ENCODE measurements around the gene SHANK3. TPM values are rescaled to one million over a fixed set of nuclear protein-coding genes. Genes with fewer than 3 reads are reported as not detected.

Gene SHANK3
- total RNA-seq, 2 experiments from 2014 or later: 0.05 TPM; not detected in 1

DNA sequence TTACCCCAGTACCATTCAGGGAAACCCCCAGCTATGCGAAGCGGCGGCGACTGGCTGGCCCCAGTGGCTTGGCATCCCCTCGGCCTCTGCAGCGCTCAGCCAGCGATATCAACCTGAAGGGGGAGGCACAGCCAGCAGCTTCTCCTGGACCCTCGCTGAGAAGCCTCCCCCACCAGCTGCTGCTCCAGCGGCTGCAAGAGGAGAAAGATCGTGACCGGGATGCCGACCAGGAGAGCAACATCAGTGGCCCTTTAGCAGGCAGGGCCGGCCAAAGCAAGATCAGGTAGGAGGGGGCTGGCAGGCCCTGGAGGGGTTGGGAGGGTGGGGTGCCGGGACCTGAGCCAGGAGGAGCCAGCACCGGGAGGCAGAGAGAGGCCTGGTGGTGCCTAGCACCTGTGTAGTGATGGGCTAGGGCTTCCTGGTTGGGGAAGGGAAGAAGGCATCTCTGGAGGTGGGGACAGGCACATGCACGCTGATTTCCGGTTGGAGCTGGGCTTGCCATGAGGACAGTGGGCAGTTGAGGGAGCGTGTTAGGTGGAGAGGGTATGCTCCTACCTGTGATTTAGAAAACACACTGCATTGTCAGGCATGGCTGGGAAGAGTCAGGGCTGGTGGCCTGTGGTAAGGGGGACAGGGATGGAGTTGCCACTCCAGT, 22.3 kb downstream of the SHANK3 start:
- Mint-ChIP-seq H3K4me1 (peaks cover 18% of the 10 kb centered on the region), H3K36me3 (no peaks in the 10 kb centered on the region), H3K27me3 (peaks cover 13% of the 10 kb centered on the region), H3K27ac (no peak overlapping the region), H3K4me3 (no peak overlapping the region), H3K9me3 (ENCODE audit: low read depth) (no peaks in the 10 kb centered on the region)
- ATAC-seq (no peak), DNase-seq (no peak)
- CTCF ChIA-PET: interaction anchor here (0.9 to 2.0 kb wide), 2 partner anchors 7 to 74 kb away, joined by 4 to 6 read pairs; no protein-coding TSS in a partner anchor

DNA sequence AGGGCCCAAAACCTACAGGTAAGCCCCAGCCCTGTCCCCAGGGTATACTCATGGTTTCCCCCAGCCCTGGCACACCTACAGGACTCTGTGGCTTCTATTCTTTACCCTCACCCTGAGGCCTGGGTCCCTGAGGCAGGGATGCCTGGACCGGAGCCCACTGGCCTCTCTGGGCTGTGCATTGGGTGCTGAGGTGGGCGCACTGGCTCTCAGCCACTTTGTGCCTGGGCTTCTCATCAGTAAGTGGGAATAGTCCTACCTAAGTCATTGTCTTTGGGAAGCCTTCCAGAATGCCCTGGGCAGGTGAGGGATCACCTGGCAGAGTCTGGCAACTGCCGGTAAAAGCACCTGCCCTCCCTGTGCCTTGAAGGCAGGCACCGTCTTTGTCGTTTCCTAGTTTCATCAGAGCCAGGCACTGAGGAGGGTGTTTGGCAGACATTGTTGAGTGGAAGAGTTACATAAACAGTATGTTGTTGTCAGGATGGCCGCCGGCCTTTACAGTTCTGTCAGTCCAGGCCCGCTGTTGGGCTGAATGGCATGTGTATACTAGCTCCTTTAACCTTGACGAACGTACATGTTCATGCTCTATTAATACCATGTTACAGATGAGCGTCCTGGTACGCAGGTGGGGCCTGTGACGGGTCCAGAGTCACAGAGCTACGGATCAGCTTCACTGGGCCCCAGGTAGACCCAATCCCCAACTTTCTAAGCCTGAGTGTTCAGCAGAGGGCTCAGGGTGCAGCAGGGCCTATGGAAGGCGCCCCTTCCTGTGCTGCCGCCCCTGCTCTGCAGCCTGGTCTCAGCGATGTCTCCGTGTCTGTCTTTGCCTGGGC, 23.0 kb downstream of the SHANK3 start:
- Mint-ChIP-seq H3K4me3 (no peak overlapping the region), H3K36me3 (no peaks in the 10 kb centered on the region), H3K4me1 (peaks cover 18% of the 10 kb centered on the region), H3K27ac (no peak overlapping the region), H3K27me3 (peaks cover 13% of the 10 kb centered on the region), H3K9me3 (ENCODE audit: low read depth) (no peaks in the 10 kb centered on the region)
- no peak for ATAC-seq
- no peak for DNase-seq
- CTCF ChIA-PET: no interaction called here

DNA sequence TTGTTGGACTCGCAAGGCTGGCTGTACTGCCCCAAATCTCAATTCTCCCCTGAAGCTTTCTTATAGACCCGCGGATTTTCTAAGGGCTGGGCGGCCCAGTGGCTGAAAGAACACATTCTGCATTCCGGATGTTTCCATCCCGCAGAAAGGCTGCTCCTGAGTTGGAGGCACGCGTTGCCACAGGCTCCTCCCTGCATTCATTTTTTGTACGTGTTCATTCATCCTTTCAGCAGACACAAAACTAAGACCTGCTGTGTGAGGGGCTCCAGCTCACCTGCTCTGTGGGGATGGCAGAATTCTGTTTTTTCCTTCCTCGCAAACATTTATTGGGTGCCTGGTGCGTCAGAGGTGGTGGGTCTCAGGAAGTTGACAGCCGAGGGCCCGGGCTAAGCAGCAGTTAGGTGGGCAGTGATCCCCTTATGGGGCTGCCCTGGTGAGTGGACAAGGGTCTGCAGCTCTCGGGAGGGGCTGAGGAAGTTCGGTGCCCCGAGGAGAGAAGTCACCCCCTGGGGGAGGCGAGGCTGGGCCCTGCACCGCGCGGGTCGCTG, 23.7 kb downstream of the SHANK3 start:
- CTCF ChIA-PET: no interaction called here
- ATAC-seq: no peak
- H3K4me3 Mint-ChIP-seq: no peak overlapping the region
- no peaks in the 10 kb centered on the region for H3K9me3 Mint-ChIP-seq (ENCODE audit: low read depth)
- H3K4me1 Mint-ChIP-seq: peaks cover 18% of the 10 kb centered on the region
- no peak overlapping the region for H3K27ac Mint-ChIP-seq
- H3K27me3 Mint-ChIP-seq: peaks cover 8% of the 10 kb centered on the region
- DNase-seq: no peak
- no peaks in the 10 kb centered on the region for H3K36me3 Mint-ChIP-seq

DNA sequence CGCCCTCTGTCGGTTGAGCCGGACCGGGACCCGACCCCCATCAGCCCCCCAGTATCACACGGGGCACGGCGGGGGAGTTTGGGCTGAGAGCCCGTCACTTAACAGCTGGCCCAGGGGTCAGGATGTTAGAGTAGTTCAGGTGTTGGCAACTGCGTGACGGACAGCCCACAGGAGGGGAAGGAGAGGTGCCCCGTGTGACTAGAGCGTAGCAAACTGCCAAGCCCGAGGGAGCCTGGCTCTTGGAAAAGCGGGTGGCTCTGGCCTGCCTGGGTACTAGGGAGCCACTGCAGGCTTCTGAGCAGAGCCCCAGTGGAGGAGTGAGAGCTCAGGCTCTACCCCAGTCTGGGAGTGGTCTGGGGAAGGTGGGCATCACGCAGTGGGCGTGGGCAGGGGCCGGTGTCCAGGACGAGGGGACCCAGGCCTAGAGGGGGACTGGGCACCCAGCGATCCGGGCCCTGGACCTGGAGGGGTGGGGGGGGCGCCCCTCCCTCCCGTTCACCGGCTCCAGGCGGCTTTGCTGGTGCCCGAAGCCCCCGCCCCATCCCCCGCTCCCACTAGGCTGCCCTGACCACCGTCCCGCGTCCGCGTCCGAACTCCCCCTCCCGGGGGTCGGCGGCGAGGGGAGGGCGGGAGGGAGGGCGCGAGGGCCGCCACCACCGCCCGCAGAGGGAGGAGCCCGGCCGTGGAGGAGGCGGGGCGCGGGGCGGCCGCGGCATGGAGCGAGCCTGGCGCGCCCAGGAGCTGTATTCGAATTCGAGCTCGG, 24.4 kb downstream of the SHANK3 start:
- no peak for ATAC-seq
- Mint-ChIP-seq H3K9me3 (ENCODE audit: low read depth) (no peaks in the 10 kb centered on the region), H3K27ac (no peak overlapping the region), H3K36me3 (no peaks in the 10 kb centered on the region), H3K27me3 (peaks cover 4% of the 10 kb centered on the region), H3K4me3 (no peak overlapping the region), H3K4me1 (peaks cover 14% of the 10 kb centered on the region)
- no peak for DNase-seq
- CTCF ChIA-PET: no interaction called here

DNA sequence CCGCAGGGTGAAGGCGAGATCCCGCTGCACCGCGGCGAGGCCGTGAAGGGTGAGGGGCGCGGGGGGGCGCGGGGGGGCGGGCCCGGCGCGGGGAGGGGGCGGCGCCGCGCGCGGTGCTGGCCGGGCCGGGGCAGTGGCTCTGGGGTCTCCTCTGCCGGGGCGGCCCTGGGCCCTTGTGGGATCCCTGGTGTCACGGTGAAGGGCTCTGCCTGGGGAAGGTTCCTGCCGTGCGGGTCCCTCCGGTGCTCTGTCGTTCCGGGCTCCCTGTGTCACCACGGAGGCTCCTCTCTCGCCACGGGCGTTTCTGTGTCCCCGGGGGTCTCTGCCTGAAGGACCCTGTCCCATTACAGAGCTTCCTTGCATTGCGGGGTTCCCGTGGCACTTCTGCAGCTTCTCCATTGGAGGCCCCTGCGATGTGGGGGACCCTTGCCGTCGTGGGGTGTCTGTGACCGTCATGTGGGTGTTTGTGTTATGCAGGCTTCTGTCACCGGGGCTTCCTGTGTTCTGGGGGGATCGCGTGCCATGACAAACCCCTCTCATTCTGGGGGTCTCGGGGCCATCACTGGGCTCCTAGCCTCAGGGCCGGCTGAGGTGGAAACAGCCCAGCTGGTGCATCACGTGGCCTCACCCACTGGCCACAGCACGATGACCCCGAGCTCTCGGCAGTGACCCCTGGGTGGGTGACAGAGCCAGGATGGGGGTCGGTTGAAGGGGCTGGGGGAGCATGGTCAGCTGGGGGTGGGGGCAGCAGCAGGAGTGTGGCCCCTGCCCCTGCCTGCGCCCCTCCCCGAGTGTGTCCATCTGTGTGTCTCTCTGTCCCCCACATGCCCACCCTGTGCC, 25.3 kb downstream of the SHANK3 start:
- H3K4me3 Mint-ChIP-seq: no peak overlapping the region
- CTCF ChIA-PET: no interaction called here
- no peaks in the 10 kb centered on the region for H3K9me3 Mint-ChIP-seq (ENCODE audit: low read depth)
- peaks cover 4% of the 10 kb centered on the region for H3K27me3 Mint-ChIP-seq
- ATAC-seq: no peak
- H3K4me1 Mint-ChIP-seq: peaks cover 21% of the 10 kb centered on the region
- DNase-seq: no peak
- no peak overlapping the region for H3K27ac Mint-ChIP-seq
- H3K36me3 Mint-ChIP-seq: no peaks in the 10 kb centered on the region

DNA sequence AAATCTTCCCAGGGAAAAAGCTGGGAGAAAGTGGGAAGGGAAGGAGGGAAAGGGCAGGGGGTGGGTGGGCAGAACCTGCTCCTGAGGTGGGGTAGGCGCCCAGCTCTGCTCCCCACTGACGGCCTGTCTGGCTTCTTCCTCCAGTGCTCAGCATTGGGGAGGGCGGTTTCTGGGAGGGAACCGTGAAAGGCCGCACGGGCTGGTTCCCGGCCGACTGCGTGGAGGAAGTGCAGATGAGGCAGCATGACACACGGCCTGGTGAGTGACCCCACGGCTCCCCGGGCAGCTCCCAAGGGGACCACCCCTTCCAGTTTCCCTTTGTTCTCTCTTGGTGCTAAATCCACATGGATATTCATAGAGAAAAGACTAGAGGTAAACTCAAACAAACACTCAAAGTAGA, 25.9 kb downstream of the SHANK3 start:
- no peak for ATAC-seq
- CTCF ChIA-PET: interaction anchor here (1.4 kb wide), 1 partner anchor 18 kb away, joined by 3 read pairs; no protein-coding TSS in a partner anchor
- peaks cover 23% of the 10 kb centered on the region for H3K4me1 Mint-ChIP-seq
- H3K27ac Mint-ChIP-seq: no peak overlapping the region
- H3K9me3 Mint-ChIP-seq (ENCODE audit: low read depth): no peaks in the 10 kb centered on the region
- no peak overlapping the region for H3K4me3 Mint-ChIP-seq
- H3K27me3 Mint-ChIP-seq: peaks cover 2% of the 10 kb centered on the region
- no peak for DNase-seq
- H3K36me3 Mint-ChIP-seq: no peaks in the 10 kb centered on the region

DNA sequence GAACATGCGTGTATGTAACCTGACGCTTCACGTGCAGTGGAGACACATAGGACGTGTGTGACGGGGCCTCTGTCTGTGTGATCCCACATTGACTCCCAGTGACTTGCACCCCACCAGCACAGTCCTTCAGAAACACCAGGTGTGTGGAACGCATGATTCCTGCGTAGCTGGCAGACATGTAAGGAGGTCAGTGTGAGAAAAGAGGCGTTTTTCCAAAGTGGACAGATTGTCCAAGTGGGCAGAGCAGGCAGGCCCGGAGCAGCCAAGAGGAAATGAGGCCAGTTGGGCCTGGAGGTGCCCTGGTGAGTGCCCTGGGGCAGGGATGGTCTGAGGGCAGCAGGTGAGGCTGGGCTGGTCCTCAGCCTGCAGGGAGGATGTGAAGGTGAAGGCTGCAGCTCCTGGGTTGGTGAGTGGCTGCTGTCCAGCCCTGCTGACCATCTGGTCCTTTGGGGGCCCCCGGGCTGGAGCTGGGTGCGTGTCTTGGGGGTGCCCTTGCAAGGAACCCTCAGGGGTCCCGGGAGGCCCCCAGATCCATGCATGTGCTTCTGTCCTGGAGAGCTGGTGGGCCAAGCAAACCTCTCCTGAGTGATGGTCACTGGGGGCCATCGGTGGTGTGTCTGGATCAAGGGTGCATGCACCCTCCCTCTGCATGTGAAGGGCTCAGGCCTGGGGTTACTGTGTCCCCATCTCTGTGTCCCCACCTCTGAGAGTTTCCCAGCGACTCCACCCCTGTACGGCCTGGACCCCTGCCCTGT, 26.6 kb downstream of the SHANK3 start:
- DNase-seq: no peak
- no peak for ATAC-seq
- Mint-ChIP-seq H3K27ac (no peak overlapping the region), H3K36me3 (no peaks in the 10 kb centered on the region), H3K4me3 (no peak overlapping the region), H3K27me3 (no peaks in the 10 kb centered on the region), H3K4me1 (peaks cover 19% of the 10 kb centered on the region), H3K9me3 (ENCODE audit: low read depth) (no peaks in the 10 kb centered on the region)
- CTCF ChIA-PET: interaction anchor here (1.4 kb wide), 1 partner anchor 18 kb away, joined by 3 read pairs; no protein-coding TSS in a partner anchor

DNA sequence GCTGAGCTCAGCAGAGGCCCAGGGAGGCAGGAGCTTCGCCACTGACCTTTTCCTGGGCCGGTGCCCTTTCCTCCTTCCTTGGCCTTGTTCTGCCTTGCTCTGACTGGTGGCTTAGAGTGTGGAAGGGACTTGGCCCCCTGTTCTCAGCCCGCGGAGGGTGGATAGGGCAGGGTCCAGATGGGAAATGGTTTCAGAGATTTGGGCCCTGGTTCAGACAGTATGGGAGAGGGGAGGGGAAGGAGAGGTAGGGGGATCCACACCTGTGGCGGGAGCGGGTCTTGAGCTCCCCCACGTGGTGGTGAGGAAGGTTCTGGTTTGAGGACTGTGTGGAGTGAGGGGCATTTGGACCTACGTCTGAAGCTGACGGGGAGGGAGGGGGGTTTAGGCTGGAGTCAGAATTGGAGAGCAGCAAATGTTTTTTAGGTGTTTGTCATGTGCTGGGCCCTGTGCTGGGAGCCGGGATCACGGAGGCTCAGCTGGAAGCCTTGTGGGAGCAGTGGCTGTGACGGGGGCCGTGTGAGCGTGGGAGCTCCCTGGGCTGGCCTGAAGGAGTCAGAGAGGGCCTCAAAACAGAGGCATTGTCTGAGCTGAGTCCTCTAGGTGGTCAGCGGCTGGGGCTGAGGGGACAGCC, 27.2 kb downstream of the SHANK3 start:
- CTCF ChIA-PET: interaction anchor here (1.4 kb wide), 1 partner anchor 17 kb away, joined by 3 read pairs; no protein-coding TSS in a partner anchor
- Mint-ChIP-seq H3K27ac (no peak overlapping the region), H3K9me3 (ENCODE audit: low read depth) (no peaks in the 10 kb centered on the region), H3K36me3 (no peaks in the 10 kb centered on the region), H3K4me3 (no peak overlapping the region), H3K27me3 (no peaks in the 10 kb centered on the region), H3K4me1 (peaks cover 15% of the 10 kb centered on the region)
- no peak for DNase-seq
- no peak for ATAC-seq

DNA sequence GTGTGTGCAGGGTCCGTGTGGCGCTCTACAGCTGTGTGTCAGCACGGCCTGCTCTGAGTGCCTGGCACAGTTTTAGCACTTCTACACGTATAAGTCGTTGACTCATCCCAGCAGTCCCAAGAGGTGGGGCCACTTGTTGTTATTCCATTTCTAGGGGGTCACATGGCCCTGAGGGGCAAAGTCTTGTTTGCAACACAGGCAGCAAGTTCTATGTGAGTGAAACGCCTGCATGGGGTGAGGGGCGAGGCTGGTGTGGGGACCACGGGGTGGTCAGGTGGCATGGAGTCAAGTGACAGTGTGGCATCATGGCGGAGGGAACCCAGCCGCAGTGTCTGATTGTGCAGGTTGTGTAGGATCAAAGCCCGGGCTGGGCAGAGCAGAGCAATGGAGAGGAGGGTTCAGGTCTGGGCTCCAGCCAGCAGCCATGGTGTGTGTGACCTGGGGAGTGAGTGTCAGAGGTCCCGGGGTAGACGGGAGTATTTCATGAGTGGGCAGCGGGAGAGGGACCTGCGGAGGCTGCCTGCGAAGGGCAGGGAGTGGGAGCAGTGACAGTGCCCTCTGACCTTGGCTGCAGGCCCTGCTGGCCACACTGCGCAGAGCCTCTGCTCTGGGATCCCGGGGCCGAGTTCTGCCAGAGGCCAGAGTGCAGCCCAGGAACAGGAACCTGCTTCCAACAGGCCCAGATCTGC, 27.9 kb downstream of the SHANK3 start:
- DNase-seq: no peak
- H3K4me3 Mint-ChIP-seq: no peak overlapping the region
- H3K4me1 Mint-ChIP-seq: peaks cover 15% of the 10 kb centered on the region
- no peak overlapping the region for H3K27ac Mint-ChIP-seq
- ATAC-seq: no peak
- CTCF ChIA-PET: no interaction called here
- H3K9me3 Mint-ChIP-seq (ENCODE audit: low read depth): no peaks in the 10 kb centered on the region
- no peaks in the 10 kb centered on the region for H3K36me3 Mint-ChIP-seq
- no peaks in the 10 kb centered on the region for H3K27me3 Mint-ChIP-seq

DNA sequence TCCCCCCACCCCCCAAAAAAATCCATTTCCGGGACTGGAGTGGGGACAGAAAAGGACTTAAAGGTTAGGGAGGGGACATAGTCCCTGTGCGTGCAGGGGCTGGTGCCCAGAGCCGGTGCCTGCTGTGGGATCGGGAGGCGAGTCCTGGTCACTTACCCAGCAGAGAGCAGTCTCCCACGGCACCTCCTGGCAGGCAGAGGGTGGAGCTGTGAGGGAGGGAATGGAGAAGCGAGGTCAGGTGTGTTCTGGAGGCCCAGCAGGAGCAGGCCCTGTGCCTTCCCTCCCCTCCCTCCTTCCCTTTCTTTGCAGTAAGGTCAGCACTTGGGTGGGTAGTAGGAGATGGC, 28.4 kb downstream of the SHANK3 start:
- Mint-ChIP-seq H3K27ac (no peak overlapping the region), H3K4me3 (no peak overlapping the region), H3K4me1 (peaks cover 15% of the 10 kb centered on the region), H3K36me3 (no peaks in the 10 kb centered on the region), H3K9me3 (ENCODE audit: low read depth) (no peaks in the 10 kb centered on the region), H3K27me3 (no peaks in the 10 kb centered on the region)
- ATAC-seq: no peak
- CTCF ChIA-PET: no interaction called here
- no peak for DNase-seq

DNA sequence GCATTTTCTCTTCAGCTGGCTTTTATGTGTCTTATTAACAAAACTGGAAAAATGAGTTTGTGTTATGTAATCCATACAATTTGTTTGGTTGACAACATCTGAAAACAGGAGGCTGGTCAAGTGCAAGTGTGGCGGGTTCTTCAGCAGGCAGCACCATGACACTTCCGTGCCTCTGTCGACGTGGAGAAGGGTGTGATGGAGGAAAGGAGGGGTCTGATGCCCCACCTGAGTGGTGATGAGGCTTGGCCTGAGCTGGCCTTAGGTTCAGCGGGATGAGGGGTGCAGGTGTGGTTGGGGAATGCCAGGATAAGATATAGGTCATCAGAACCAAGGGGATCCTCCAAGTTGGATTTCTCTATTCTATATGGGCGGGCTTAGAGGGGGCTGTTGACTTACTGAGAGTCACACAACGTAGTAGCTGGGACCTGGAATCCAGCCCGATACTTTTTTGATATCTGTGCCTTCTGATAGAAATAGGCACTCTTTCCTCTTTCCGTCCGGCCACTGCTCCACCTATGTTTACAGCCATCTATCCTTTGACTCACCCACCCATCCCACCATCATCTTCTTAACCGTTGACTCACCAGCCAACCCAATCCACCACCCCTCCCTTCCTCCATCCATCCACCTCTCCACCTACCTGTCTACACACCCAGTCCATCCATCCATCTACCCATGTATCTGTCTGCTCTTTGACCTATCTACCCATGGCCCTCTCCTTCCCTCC, 29.0 kb downstream of the SHANK3 start:
- Mint-ChIP-seq H3K9me3 (ENCODE audit: low read depth) (no peaks in the 10 kb centered on the region), H3K4me1 (peaks cover 15% of the 10 kb centered on the region), H3K36me3 (no peaks in the 10 kb centered on the region), H3K27ac (no peak overlapping the region), H3K27me3 (no peaks in the 10 kb centered on the region), H3K4me3 (no peak overlapping the region)
- ATAC-seq (no peak), DNase-seq (no peak)
- CTCF ChIA-PET: interaction anchor here (0.7 kb wide), 1 partner anchor 7 kb away, joined by 4 read pairs; no protein-coding TSS in a partner anchor

Data from activated CD8-positive, alpha-beta memory T cell treated with anti-CD3 and anti-CD28 coated beads, Interleukin-2, amount 10 ng/mL, durations not matched to agents 7 days and 5 days (primary cell).